ENCODE results near the gene INPP4B. TPM values are rescaled to one million over a fixed set of nuclear protein-coding genes. Genes with fewer than 3 reads are reported as not detected.
"Not testable (repeated sequence)": the region's sequence is repeated elsewhere in the genome, so short reads cannot be mapped to it uniquely, and the experiment has no call there.

INPP4B gene
- total RNA-seq, 1 donor from 2014 or later, result 10.9 TPM

DNA sequence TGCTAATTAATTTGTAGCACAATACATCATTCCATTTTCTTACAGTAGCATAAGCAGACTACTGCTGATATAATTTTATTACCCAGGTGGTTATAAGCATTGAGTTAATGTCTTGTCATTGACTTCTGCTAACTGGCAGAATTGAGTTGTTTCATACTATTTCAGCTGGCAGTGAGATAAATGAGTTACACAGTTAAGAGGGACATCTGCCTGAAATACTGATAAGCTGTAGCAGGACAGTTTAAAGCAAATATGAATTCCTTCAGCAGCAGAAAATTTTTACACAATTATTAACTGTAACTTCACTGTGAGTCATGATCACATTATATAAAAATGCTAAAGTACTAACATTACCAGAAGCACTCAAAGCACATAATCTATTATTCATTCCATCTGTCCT lies 326.8 kb downstream of the INPP4B start:
- Histone ChIP-seq H3K36me3 (ENCODE audit: control insufficient read depth, insufficient read depth, low read length) (no peaks in the 10 kb centered on the region), H3K4me3 (ENCODE audit: low read depth, low read length) (no peak overlapping the region), H3K27me3 (ENCODE audit: control insufficient read depth, insufficient read depth, low read length) (no peaks in the 10 kb centered on the region)
- no peak for DNase-seq (ENCODE audit: low read depth)
- TF ChIP-seq, protein P1, sequence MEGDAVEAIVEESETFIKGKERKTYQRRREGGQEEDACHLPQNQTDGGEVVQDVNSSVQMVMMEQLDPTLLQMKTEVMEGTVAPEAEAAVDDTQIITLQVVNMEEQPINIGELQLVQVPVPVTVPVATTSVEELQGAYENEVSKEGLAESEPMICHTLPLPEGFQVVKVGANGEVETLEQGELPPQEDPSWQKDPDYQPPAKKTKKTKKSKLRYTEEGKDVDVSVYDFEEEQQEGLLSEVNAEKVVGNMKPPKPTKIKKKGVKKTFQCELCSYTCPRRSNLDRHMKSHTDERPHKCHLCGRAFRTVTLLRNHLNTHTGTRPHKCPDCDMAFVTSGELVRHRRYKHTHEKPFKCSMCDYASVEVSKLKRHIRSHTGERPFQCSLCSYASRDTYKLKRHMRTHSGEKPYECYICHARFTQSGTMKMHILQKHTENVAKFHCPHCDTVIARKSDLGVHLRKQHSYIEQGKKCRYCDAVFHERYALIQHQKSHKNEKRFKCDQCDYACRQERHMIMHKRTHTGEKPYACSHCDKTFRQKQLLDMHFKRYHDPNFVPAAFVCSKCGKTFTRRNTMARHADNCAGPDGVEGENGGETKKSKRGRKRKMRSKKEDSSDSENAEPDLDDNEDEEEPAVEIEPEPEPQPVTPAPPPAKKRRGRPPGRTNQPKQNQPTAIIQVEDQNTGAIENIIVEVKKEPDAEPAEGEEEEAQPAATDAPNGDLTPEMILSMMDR (IDR thresholded peaks at IDR 0.05; ENCODE audit: insufficient read depth, low read length, poor library complexity, severe bottlenecking), result no peak

DNA sequence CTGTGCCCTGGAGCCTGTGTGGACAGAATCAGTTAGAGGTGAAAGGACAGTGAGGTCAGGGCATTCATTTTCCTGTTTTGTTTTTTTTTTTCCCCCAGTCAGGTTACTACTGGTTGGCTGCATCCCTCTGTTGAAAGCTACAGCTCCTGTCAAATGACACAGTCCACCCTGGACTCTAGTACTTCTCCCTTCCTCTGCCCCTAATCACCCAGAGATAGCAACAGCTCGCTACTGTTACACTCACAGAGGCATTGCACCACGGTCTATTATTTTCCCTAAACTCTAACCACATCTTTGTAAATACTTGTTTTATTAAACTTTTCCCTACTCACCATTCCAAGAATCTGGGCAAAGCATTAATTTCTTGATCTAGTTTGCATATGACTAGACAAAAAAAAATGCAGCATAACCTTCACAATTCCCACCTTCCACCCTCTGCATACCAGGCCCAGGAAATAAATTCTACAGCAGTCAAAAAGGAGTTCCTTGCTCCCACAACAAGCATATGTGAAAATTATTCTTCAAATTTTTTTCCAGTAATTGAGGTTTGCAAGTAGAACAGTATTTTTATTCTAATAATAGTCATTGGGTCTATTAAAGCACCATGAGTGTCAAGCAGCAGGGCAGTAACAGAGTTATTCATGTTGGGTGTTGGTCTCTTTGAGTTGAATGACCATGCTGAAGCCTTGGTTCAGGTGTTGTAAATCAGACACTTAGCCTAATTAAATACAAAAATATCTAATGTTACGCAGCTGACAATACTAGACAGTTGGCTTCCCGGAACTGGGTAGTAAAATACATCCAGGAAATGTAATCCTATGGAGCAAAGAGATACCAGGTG lies 329.2 kb downstream of the INPP4B start:
- H3K4me3 ChIP-seq (ENCODE audit: low read depth, low read length), result no peak overlapping the region
- peak; percentile 9 for DNase-seq (ENCODE audit: low read depth)
- TF ChIP-seq, protein P1 (IDR thresholded peaks at IDR 0.05; ENCODE audit: insufficient read depth, low read length, poor library complexity, severe bottlenecking), result no peak
- H3K36me3 ChIP-seq (ENCODE audit: control insufficient read depth, insufficient read depth, low read length), result no peaks in the 10 kb centered on the region
- no peaks in the 10 kb centered on the region for H3K27me3 ChIP-seq (ENCODE audit: control insufficient read depth, insufficient read depth, low read length)

DNA sequence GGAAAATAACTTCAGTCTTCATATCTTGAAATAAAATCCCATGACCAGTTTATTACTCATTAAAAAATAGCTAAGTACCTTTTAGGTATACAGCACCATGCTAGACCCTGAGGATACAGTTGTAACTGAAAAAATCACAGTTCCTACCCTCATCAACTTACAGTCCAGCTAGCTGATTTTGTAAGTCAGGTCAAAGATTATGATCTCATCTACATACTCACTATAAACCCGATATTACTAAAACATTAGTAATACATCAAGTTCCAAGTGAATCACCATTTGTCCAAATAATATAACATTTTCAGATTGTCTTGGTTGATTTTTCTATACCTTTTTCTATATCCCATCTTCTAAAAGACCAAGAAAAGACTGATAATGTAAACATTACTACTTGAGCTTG lies 333.9 kb downstream of the INPP4B start:
- TF ChIP-seq, protein P1 (IDR thresholded peaks at IDR 0.05; ENCODE audit: insufficient read depth, low read length, poor library complexity, severe bottlenecking), result no peak
- Histone ChIP-seq H3K27me3 (ENCODE audit: control insufficient read depth, insufficient read depth, low read length) (no peaks in the 10 kb centered on the region), H3K4me3 (ENCODE audit: low read depth, low read length) (no peak overlapping the region), H3K36me3 (ENCODE audit: control insufficient read depth, insufficient read depth, low read length) (no peaks in the 10 kb centered on the region)
- DNase-seq (ENCODE audit: low read depth), result no peak

DNA sequence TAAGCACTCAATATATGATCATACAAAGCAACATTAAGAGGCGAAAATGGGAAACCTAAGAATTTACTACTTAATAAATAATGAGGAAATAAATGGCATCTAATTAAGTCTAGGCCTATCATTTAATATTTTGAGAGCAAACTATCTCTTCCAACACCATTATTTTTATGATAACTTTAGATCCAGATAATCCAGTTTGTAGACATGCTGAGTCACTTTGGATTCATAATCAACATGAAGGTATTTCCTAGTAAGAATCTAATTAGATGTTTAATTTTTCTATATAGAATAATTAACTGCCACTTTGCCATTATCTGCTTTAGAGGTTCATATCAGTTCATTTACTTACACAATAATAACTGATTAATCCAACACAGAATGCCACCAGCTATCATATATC lies 336.2 kb downstream of the INPP4B start:
- TF ChIP-seq, protein P1 (IDR thresholded peaks at IDR 0.05; ENCODE audit: insufficient read depth, low read length, poor library complexity, severe bottlenecking), result no peak

DNA sequence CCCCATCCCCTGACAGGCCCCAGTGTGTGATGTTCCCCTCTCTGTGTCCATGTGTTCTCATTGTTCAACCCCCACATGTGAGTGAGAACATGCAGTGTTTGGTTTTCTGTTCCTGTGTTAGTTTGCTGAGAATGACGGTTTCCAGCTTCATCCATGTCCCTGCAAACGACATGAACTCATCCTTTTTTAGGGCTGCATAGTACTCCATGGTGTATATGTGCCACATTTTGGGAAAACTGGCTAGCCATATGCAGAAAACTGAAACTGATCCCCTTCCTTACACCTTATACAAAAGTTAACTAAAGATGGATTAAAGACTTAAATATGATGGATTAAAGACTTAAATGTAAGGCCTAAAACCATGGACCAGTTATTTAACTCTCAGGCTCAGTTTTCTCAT lies 336.7 kb downstream of the INPP4B start:
- not testable (repeated sequence) for DNase-seq (ENCODE audit: low read depth); H3K36me3 ChIP-seq (ENCODE audit: control insufficient read depth, insufficient read depth, low read length); H3K4me3 ChIP-seq (ENCODE audit: low read depth, low read length); H3K27me3 ChIP-seq (ENCODE audit: control insufficient read depth, insufficient read depth, low read length)

More for the DNA sequence above, 336.2 kb downstream of the INPP4B start:
- Histone ChIP-seq H3K4me3 (ENCODE audit: low read depth, low read length) (no peak overlapping the region), H3K36me3 (ENCODE audit: control insufficient read depth, insufficient read depth, low read length) (no peaks in the 10 kb centered on the region), H3K27me3 (ENCODE audit: control insufficient read depth, insufficient read depth, low read length) (no peaks in the 10 kb centered on the region)
- no peak for DNase-seq (ENCODE audit: low read depth)

DNA sequence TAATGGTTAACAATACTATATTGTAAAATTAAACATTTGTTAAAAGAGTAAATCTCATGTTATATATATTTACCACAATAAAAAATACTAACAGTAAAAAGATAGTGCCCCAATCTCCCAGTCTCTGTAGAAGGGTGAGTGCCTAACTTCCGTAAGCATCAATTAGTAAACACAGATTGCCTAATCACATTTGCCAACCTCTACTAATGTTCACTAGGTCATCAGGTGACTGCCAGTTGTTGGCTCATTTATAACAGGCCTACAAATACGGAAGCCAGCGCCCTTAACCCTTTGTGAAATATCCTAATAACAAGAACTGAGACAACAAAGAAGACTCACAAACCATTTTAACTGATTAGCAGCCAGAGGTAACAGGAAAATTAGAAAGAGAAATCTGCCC lies 345.1 kb downstream of the INPP4B start:
- TF ChIP-seq, protein P1 (IDR thresholded peaks at IDR 0.05; ENCODE audit: insufficient read depth, low read length, poor library complexity, severe bottlenecking), result no peak
- H3K36me3 ChIP-seq (ENCODE audit: control insufficient read depth, insufficient read depth, low read length), result no peaks in the 10 kb centered on the region

More for the DNA sequence above, 345.1 kb downstream of the INPP4B start:
- no peak overlapping the region for H3K4me3 ChIP-seq (ENCODE audit: low read depth, low read length)
- no peaks in the 10 kb centered on the region for H3K27me3 ChIP-seq (ENCODE audit: control insufficient read depth, insufficient read depth, low read length)
- DNase-seq (ENCODE audit: low read depth), result no peak
